Immature natural killer cell (primary cell): ENCODE measurements around the gene MACF1. TPM values are rescaled to one million over a fixed set of nuclear protein-coding genes. Genes with fewer than 3 reads are reported as not detected.
A peak's percentile ranks its signal among the peaks of the same experiment; 100 is the strongest.

Experiments used
- DNase-seq, 3 donors: peaks; one replicate each; pipeline ENCODE4 v3.0.0; 2022; ENCODE audit warnings: mixed read lengths in 1 of 3
- H3K27ac Mint-ChIP-seq, 6 donors: one replicate each; pipeline ENCODE4 v1.8.0; 2020; ENCODE audit warnings: mixed read lengths in 6 of 6, mild to moderate bottlenecking in 5 of 6, inconsistent platforms in 4 of 6, moderate library complexity in 3 of 6
- H3K27me3 Mint-ChIP-seq, 3 donors: one replicate each; pipeline ENCODE4 v1.8.0; 2020 to 2021; ENCODE audit warnings: low read depth in 3 of 3, mild to moderate bottlenecking in 3 of 3, mixed read lengths in 3 of 3, moderate library complexity in 3 of 3, inconsistent platforms in 1 of 3
- H3K36me3 Mint-ChIP-seq, 3 donors: one replicate each; pipeline ENCODE4 v1.8.0; 2020; ENCODE audit warnings: mixed read lengths in 3 of 3, inconsistent platforms in 2 of 3, mild to moderate bottlenecking in 2 of 3
- H3K4me1 Mint-ChIP-seq, 2 donors: one replicate each; pipeline ENCODE4 v1.8.0; 2020; ENCODE audit warnings: inconsistent platforms in 2 of 2, mild to moderate bottlenecking in 2 of 2, mixed read lengths in 2 of 2, moderate library complexity in 1 of 2
- H3K4me3 Mint-ChIP-seq, 5 donors: one replicate each; pipeline ENCODE4 v1.8.0; 2020; ENCODE audit warnings: mild to moderate bottlenecking in 5 of 5, mixed read lengths in 5 of 5, inconsistent platforms in 3 of 5, moderate library complexity in 3 of 5
- H3K9me3 Mint-ChIP-seq, 6 donors: one replicate each; pipeline ENCODE4 v1.8.0; 2020; ENCODE audit warnings: mild to moderate bottlenecking in 6 of 6, mixed read lengths in 6 of 6, inconsistent platforms in 4 of 6, moderate library complexity in 3 of 6
- polyA plus RNA-seq, 3 donors: library from polyadenylated mRNA; unstranded; fragments of 300-500 nt; fragmentation: Illumina TruSeq; gene quantifications; one replicate each; pipeline ENCODE4 v1.2.3, GENCODE V29; 2021

MACF1 gene
- polyA plus RNA-seq, 3 donors from 2014 or later, result 12.7 to 152 (median 12.9) TPM

DNA sequence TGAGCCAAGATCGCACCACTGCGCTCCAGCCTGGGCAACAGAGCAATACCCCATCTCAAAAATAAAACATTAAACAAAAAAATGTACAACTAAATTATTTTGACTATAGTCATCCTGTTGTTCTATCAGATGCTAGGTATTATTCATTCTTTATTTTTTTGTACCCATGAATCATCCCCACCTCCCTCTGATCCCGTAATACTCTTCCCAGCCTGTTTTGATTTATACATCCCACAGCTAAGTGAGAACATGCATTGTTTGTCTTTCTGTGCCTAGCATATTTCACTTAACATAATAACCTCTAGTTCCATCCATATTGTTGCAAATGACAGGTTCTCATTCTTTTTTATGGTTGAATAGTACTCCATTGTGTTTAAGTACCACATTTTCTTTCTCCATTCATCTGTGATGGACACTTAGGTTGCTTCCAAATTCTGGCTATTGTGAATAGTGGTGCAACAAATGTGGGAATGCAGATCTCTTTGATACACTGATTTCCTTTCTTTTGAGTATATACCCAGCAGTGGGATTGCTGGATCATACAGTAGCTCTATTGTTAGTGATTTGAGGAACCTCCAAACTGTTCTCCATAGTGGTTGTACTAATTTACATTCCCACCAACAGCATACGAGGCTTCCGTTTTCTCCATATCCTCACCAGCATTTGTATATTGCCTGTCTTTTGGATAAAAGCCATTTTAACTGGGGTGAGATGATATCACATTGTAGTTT is 84.4 kb downstream of the MACF1 start:
- Mint-ChIP-seq H3K4me3 (no peak overlapping the region), H3K27ac (peak overlapping the region in 2 of 6 donors; percentile 3 to 35)

DNA sequence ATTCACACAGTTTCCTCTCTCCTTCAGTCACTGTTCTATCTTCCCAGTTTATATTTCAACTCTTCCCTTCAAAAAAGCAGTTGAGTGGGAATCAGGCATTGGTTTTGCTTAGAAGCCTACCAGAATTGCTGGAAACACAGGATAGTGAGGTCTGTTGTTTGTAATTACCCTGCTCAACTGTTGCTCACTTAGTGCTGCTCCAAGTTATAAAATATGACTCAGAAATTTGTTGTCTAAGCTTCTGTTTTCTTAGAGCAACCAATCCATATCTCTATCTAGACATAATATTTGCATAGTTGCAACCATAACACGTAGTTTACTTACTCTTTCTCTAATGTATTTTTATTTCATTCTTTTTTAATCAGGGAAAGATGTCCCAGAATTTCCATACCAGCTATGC is 87.9 kb downstream of the MACF1 start:
- Mint-ChIP-seq H3K4me1 (peaks cover 5 to 14% of the 10 kb centered on the region in 2 donors), H3K27ac (no peak overlapping the region), H3K36me3 (peaks cover 28 to 67% (median 41%) of the 10 kb centered on the region in 3 donors), H3K27me3 (no peaks in the 10 kb centered on the region), H3K4me3 (no peak overlapping the region), H3K9me3 (no peaks in the 10 kb centered on the region)
- DNase-seq, result no peak

More for the DNA sequence above, 84.4 kb downstream of the MACF1 start:
- H3K27me3 Mint-ChIP-seq, result no peaks in the 10 kb centered on the region
- peaks cover 0 to 3% of the 10 kb centered on the region in 2 donors for H3K4me1 Mint-ChIP-seq
- H3K36me3 Mint-ChIP-seq, result peaks cover 31 to 71% (median 48%) of the 10 kb centered on the region in 3 donors
- DNase-seq, result no peak
- H3K9me3 Mint-ChIP-seq, result no peaks in the 10 kb centered on the region

DNA sequence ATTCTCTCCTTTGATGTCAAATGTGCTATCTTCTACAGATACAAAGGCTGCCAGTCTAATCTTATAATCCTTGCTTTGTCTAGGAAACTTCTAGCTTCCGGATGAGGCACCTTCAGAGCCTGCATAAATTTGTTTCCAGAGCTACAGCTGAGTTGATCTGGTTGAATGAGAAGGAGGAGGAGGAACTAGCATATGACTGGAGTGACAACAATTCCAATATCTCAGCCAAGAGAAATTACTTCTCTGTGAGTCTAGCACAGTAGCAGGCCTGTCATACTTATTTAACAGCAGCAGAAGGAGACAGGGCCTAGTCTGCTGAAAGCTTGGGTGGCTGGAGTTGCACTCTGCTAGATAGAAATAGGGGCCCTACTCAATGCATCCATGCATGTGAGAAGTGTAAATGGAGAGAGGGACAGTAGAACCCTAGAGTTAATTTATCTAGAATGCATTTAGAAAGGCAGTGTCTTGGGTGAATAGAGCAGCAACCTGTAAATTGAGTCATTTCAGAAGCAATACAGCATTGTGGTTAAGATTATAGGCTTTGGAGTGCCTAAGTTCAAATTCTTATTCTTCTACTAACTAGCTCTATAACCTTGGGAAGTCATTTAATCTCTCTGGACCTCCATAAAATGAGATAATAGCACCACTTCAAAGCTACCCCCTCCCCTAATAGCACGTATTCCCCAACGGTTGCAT is 89.0 kb downstream of the MACF1 start:
- DNase-seq, result no peak
- Mint-ChIP-seq H3K9me3 (no peaks in the 10 kb centered on the region), H3K4me3 (no peak overlapping the region), H3K27ac (peak overlapping the region in 3 of 6 donors; percentile 34 to 57 (median 48)), H3K36me3 (peaks cover 28 to 68% (median 41%) of the 10 kb centered on the region in 3 donors), H3K4me1 (peaks cover 5 to 14% of the 10 kb centered on the region in 2 donors), H3K27me3 (no peaks in the 10 kb centered on the region)

DNA sequence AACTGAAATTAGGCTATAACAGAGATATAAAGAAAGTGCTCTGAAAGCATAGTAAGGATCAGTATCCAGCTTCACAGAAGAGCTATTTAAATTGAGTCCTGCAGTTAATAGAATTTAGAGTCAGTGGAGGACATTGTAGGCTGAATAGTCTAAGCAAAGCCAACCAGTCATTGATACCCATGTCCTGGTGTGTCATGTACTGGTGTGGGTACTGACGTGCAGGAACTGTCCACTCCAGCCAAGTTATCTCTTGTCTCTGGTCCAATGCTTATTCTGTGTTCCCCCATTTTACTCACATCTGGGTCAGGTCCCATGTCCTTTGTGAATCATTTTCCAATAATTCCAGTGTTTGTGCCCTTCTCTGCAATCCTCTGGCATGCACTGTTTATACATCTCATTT is 90.0 kb downstream of the MACF1 start:
- Mint-ChIP-seq H3K4me1 (peaks cover 7 to 14% of the 10 kb centered on the region in 2 donors), H3K27ac (peak overlapping the region in 3 of 6 donors; percentile 42 to 73 (median 57)), H3K9me3 (no peaks in the 10 kb centered on the region), H3K4me3 (no peak overlapping the region), H3K27me3 (no peaks in the 10 kb centered on the region), H3K36me3 (peaks cover 21 to 68% (median 44%) of the 10 kb centered on the region in 3 donors)
- no peak for DNase-seq

DNA sequence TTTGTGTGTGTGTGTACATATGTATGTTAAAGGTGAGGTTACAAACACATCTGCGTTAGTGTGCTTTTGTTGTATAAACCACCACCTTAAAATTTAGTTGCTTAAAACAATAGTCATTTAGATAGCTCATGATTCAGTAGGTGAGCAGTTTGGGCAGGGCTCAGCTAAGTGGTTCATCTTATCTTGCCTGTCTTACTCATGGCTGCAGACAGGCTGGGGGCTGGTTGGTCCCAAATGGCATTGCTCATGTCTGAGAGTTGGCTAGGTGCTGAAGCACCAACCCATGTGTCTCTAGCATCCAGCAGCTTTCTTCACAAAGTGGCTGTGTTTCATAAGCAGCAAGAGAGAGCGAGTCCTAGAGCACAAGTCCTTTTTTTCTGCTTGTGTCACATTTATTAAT is 91.4 kb downstream of the MACF1 start:
- Mint-ChIP-seq H3K9me3 (no peaks in the 10 kb centered on the region), H3K27ac (peak overlapping the region in 3 of 6 donors; percentile 23 to 74 (median 27)), H3K4me1 (peaks cover 4 to 14% of the 10 kb centered on the region in 2 donors), H3K4me3 (no peak overlapping the region), H3K36me3 (peaks cover 24 to 71% (median 48%) of the 10 kb centered on the region in 3 donors), H3K27me3 (no peaks in the 10 kb centered on the region)
- no peak for DNase-seq

DNA sequence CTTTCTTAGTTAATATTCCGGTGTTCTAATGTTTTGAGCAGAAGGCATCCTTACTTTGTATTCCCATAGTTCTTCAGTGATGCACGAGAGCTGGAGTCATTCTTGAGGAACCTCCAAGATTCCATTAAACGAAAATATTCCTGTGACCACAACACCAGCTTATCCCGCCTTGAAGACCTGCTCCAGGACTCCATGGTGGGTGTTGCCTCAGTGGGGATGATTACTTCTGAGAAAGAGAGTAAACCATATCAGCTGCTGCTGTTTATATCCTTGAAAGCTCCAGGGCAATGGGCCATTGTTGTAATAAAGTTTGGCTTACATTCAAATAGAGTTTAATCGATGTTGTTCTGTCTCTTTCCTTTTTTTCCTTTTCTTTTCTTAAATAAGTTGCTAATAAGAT is 93.1 kb downstream of the MACF1 start:
- no peaks in the 10 kb centered on the region for H3K9me3 Mint-ChIP-seq
- H3K4me3 Mint-ChIP-seq, result no peak overlapping the region
- peaks cover 4 to 14% of the 10 kb centered on the region in 2 donors for H3K4me1 Mint-ChIP-seq
- peak overlapping the region in 2 of 6 donors; percentile 75 to 76 for H3K27ac Mint-ChIP-seq
- DNase-seq, result no peak
- H3K27me3 Mint-ChIP-seq, result no peaks in the 10 kb centered on the region
- H3K36me3 Mint-ChIP-seq, result peaks cover 29 to 66% (median 46%) of the 10 kb centered on the region in 3 donors

DNA sequence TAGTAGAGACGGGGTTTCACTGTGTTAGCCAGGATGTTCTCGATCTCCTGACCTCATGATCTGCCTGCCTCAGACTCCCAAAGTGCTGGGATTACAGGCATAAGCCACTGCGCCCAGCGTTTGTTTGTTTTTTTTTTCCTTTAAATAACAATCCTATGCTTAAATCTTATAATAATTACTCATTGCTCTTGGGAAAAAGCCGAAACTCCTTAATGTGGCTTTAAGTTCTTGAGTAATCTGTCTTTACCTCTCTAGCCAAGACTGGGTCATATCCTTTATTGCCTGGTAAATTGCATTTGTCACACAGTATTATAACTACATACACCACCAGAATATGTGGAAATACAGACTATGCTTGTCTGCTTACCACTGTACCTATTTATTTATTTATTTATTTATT is 97.1 kb downstream of the MACF1 start:
- Mint-ChIP-seq H3K4me3 (no peak overlapping the region), H3K27me3 (no peaks in the 10 kb centered on the region), H3K9me3 (no peaks in the 10 kb centered on the region), H3K36me3 (peaks cover 26 to 50% (median 33%) of the 10 kb centered on the region in 3 donors), H3K4me1 (peaks cover 0 to 2% of the 10 kb centered on the region in 2 donors), H3K27ac (no peak overlapping the region)
- no peak for DNase-seq

DNA sequence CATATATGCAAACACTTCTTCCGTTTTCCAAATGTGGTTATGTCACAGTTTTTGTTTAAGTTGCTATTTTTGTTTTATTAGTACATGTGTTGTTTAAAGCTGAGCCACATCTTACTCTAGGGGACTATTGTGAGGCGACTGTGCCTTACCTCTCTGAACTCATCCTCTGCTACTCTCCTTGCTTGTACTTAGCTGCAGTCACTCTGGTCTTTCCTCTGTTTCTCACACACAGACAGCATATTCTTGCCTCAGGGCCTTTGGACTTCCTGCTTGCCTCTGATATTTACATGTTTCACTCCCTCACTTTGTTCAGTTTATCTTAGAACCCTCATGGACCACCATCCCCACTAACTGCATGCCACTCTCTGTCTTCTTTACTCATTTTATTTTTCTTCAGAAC is 101.1 kb downstream of the MACF1 start:
- Mint-ChIP-seq H3K27ac (peak overlapping the region; percentile 0 to 77 (median 35)), H3K4me3 (no peak overlapping the region), H3K27me3 (peaks cover 0 to 3% (median 0%) of the 10 kb centered on the region in 3 donors), H3K4me1 (no peaks in the 10 kb centered on the region), H3K9me3 (no peaks in the 10 kb centered on the region), H3K36me3 (peaks cover 27 to 40% (median 31%) of the 10 kb centered on the region in 3 donors)
- DNase-seq, result no peak

DNA sequence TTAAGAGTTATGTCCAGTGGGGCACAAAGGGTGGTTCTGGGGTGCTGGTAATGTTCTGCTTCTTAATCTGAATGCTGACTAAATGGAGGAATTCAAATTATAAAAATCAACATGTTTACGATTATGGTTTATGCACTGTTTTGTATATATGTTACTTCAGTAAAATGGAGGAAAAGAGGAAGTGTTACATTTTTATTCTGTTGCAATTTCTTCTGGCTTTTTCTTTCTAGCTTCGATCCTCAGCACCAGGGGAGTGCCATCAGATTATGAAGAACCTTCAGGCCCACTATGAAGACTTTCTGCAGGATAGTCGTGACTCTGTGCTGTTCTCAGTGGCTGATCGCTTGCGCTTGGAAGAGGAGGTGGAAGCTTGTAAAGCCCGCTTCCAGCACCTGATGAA is 105.5 kb downstream of the MACF1 start:
- no peak for DNase-seq
- peak overlapping the region in 3 of 6 donors; percentile 26 to 29 (median 29) for H3K27ac Mint-ChIP-seq
- no peak overlapping the region for H3K4me3 Mint-ChIP-seq
- H3K9me3 Mint-ChIP-seq, result no peaks in the 10 kb centered on the region
- peaks cover 32 to 50% (median 36%) of the 10 kb centered on the region in 3 donors for H3K36me3 Mint-ChIP-seq
- H3K27me3 Mint-ChIP-seq, result peaks cover 0 to 3% (median 0%) of the 10 kb centered on the region in 3 donors
- peaks cover 0 to 4% of the 10 kb centered on the region in 2 donors for H3K4me1 Mint-ChIP-seq

DNA sequence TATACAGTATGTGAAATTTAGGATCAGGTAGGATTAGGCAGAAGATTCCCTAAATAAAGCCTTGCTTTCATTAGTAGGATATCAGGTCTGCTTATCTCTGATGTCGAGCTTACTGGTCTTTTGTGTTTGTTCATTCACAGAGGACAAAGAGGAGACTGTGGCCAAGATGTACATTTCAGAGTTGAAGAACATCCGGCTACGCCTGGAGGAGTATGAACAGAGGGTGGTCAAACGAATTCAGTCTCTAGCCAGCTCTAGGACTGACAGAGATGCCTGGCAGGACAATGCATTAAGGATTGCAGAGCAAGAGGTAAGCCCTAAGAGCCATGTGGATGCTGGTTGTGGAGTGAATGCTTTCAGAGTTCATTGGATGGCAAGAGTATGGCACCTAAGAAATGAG is 106.2 kb downstream of the MACF1 start:
- H3K27me3 Mint-ChIP-seq, result peaks cover 0 to 3% (median 0%) of the 10 kb centered on the region in 3 donors
- no peaks in the 10 kb centered on the region for H3K9me3 Mint-ChIP-seq
- DNase-seq, result no peak
- peak overlapping the region in 3 of 6 donors; percentile 17 to 62 (median 31) for H3K27ac Mint-ChIP-seq
- H3K4me1 Mint-ChIP-seq, result peaks cover 0 to 4% of the 10 kb centered on the region in 2 donors
- peaks cover 31 to 50% (median 37%) of the 10 kb centered on the region in 3 donors for H3K36me3 Mint-ChIP-seq
- no peak overlapping the region for H3K4me3 Mint-ChIP-seq

DNA sequence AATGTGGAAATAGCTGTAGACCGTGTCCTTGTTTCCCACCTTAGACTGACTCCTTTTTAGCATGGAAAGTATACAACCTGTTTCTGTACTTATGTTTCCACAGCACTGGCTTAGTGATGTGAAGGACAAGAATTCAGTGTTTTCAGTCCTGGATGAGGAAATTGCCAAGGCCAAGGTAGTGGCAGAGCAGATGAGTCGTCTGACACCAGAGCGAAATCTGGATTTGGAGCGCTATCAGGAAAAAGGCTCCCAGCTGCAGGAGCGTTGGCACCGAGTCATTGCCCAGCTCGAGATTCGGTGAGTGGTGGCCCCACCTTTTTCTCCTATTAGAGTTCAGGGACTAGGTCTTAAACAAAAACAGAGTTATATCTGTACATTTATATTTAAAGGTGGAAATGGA is 112.6 kb downstream of the MACF1 start:
- Mint-ChIP-seq H3K9me3 (no peaks in the 10 kb centered on the region), H3K4me3 (no peak overlapping the region), H3K36me3 (peaks cover 35 to 76% (median 39%) of the 10 kb centered on the region in 3 donors), H3K27ac (peak overlapping the region in 3 of 6 donors; percentile 20 to 36 (median 27)), H3K4me1 (peaks cover 0 to 14% of the 10 kb centered on the region in 2 donors), H3K27me3 (peaks cover 0 to 1% (median 0%) of the 10 kb centered on the region in 3 donors)
- DNase-seq, result no peak

DNA sequence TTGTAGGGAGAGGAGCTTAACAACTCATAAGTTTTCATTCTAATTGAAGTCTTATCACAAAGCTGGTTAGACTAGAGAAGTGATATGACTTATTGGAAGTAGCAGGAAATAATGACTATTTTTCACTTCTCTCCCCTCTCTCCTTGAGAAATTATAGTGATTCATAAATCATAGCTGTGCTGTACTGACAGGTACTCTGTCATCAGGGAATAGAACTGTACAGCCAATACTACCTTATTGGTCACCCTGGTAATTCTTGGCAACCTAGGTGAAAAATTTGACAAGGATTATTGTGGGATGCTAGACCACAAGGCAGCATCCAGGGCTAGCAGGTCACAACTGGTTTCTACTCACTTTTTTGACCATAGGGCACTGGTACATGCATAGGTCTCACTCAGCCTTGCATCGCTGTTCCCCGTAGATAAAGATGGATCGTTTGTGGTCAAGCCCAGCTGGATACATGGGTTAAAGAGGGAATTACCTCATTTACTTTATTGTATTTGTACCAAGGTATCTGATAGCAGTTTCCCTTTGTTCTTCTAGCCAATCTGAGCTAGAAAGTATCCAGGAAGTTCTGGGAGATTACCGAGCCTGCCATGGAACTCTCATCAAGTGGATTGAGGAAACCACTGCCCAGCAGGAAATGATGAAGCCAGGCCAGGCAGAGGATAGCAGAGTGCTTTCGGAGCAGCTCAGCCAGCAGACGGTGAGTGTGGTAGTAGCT is 113.6 kb downstream of the MACF1 start:
- peaks cover 30 to 78% (median 39%) of the 10 kb centered on the region in 3 donors for H3K36me3 Mint-ChIP-seq

DNA sequence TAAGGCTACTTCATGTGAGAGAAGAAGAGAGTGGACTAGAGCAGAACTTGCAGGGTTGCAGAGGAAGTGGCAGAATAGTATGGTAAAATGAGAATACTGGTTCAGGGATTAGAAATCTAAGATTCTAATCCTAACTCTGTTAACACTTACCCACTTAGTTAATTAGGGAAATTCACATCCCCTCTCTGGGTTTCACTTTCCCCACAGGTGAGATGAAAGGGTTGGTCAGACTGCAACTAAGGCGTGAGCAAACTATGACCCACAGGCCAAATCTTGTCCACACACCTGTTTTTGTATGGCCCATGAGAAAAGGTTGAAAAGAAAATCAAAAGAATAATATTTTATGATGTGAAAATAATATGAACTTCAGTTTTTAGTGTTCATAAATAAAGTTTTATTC is 117.5 kb downstream of the MACF1 start:
- Mint-ChIP-seq H3K27ac (peak overlapping the region; percentile 14 to 84 (median 67)), H3K4me1 (peaks cover 2 to 14% of the 10 kb centered on the region in 2 donors), H3K4me3 (no peak overlapping the region), H3K9me3 (no peaks in the 10 kb centered on the region), H3K27me3 (peaks cover 0 to 1% (median 0%) of the 10 kb centered on the region in 3 donors), H3K36me3 (peaks cover 19 to 59% (median 31%) of the 10 kb centered on the region in 3 donors)
- no peak for DNase-seq

More for the DNA sequence above, 113.6 kb downstream of the MACF1 start:
- no peak overlapping the region for H3K4me3 Mint-ChIP-seq
- H3K27me3 Mint-ChIP-seq, result peaks cover 0 to 1% (median 0%) of the 10 kb centered on the region in 3 donors
- no peaks in the 10 kb centered on the region for H3K9me3 Mint-ChIP-seq
- H3K27ac Mint-ChIP-seq, result peak overlapping the region in 2 of 6 donors; percentile 49 to 64
- H3K4me1 Mint-ChIP-seq, result peaks cover 0 to 14% of the 10 kb centered on the region in 2 donors
- DNase-seq, result no peak
